ENCODE results near the gene BRCA1.

Gene BRCA1

GRCh38 chr17:43018932-43019331 lies 106.2 kb downstream of the BRCA1 start:
- DNase-seq (ENCODE audit: low read depth, low spot score) = no peak
- TF ChIP-seq EZH2 (IDR thresholded peaks at IDR 0.05) = no peak
- no peak for TF ChIP-seq POLR2AphosphoS5 (IDR thresholded peaks at IDR 0.05; ENCODE audit: borderline replicate concordance, low read depth, low read length)
- Histone ChIP-seq H3K9me3 (ENCODE audit: low read depth, low read length) (no peaks in the 10 kb centered on the region), H3K9ac (ENCODE audit: insufficient read length) (no peak overlapping the region), H3K4me3 (no peak overlapping the region), H3K36me3 (ENCODE audit: insufficient read depth, low read length) (no peaks in the 10 kb centered on the region), H3K27ac (0 out of 2 replicates have a peak overlapping the region, but pooled peaks have one; percentile 42)

- no peak overlapping the region for H3K9ac ChIP-seq (ENCODE audit: insufficient read length)
- no peak for TF ChIP-seq POLR2AphosphoS5 (IDR thresholded peaks at IDR 0.05; ENCODE audit: borderline replicate concordance, low read depth, low read length)
- no peak for TF ChIP-seq EZH2 (IDR thresholded peaks at IDR 0.05)
- TF ChIP-seq FOXP2 (optimal IDR thresholded peaks at IDR 0.05; ENCODE audit: control extremely low read depth, extremely low read length, insufficient read depth) = no peak
- no peak overlapping the region for H3K27ac ChIP-seq
- no peak overlapping the region for H3K4me3 ChIP-seq
- no peak for DNase-seq (ENCODE audit: low read depth, low spot score)
- H3K36me3 ChIP-seq (ENCODE audit: insufficient read depth, low read length) = no peaks in the 10 kb centered on the region
- H3K9me3 ChIP-seq (ENCODE audit: low read depth, low read length) = no peaks in the 10 kb centered on the region
Observed at GRCh38 chr17:43018008-43018853, 106.9 kb downstream of the BRCA1 start.

- no peak for DNase-seq (ENCODE audit: low read depth, low spot score)
- no peak overlapping the region for H3K27ac ChIP-seq
- H3K4me3 ChIP-seq = no peak overlapping the region
- no peak for TF ChIP-seq POLR2AphosphoS5 (IDR thresholded peaks at IDR 0.05; ENCODE audit: borderline replicate concordance, low read depth, low read length)
- TF ChIP-seq FOXP2 (optimal IDR thresholded peaks at IDR 0.05; ENCODE audit: control extremely low read depth, extremely low read length, insufficient read depth) = no peak
- TF ChIP-seq EZH2 (IDR thresholded peaks at IDR 0.05) = no peak
- H3K9ac ChIP-seq (ENCODE audit: insufficient read length) = no peak overlapping the region
- H3K36me3 ChIP-seq (ENCODE audit: insufficient read depth, low read length) = no peaks in the 10 kb centered on the region
- H3K9me3 ChIP-seq (ENCODE audit: low read depth, low read length) = no peaks in the 10 kb centered on the region
Observed at GRCh38 chr17:43016216-43016615, 108.9 kb downstream of the BRCA1 start.

- Histone ChIP-seq H3K9ac (ENCODE audit: insufficient read length) (no peak overlapping the region), H3K4me3 (no peak overlapping the region), H3K9me3 (ENCODE audit: low read depth, low read length) (no peaks in the 10 kb centered on the region), H3K36me3 (ENCODE audit: insufficient read depth, low read length) (no peaks in the 10 kb centered on the region), H3K27ac (no peak overlapping the region)
- TF ChIP-seq POLR2AphosphoS5 (IDR thresholded peaks at IDR 0.05; ENCODE audit: borderline replicate concordance, low read depth, low read length) = no peak
- TF ChIP-seq EZH2 (IDR thresholded peaks at IDR 0.05) = no peak
- no peak for TF ChIP-seq FOXP2 (optimal IDR thresholded peaks at IDR 0.05; ENCODE audit: control extremely low read depth, extremely low read length, insufficient read depth)
- DNase-seq (ENCODE audit: low read depth, low spot score) = no peak
Observed at GRCh38 chr17:43015579-43015978, 109.6 kb downstream of the BRCA1 start.

- Histone ChIP-seq H3K9me3 (ENCODE audit: low read depth, low read length) (no peaks in the 10 kb centered on the region), H3K4me3 (no peak overlapping the region), H3K9ac (ENCODE audit: insufficient read length) (no peak overlapping the region), H3K27ac (no peak overlapping the region), H3K36me3 (ENCODE audit: insufficient read depth, low read length) (no peaks in the 10 kb centered on the region)
- TF ChIP-seq FOXP2 (optimal IDR thresholded peaks at IDR 0.05; ENCODE audit: control extremely low read depth, extremely low read length, insufficient read depth) (no peak), EZH2 (IDR thresholded peaks at IDR 0.05) (no peak), POLR2AphosphoS5 (IDR thresholded peaks at IDR 0.05; ENCODE audit: borderline replicate concordance, low read depth, low read length) (no peak)
- DNase-seq (ENCODE audit: low read depth, low spot score) = no peak
Observed at GRCh38 chr17:43014649-43015542, 110.3 kb downstream of the BRCA1 start.

- no peak overlapping the region for H3K27ac ChIP-seq
- no peak for DNase-seq (ENCODE audit: low read depth, low spot score)
- TF ChIP-seq FOXP2 (optimal IDR thresholded peaks at IDR 0.05; ENCODE audit: control extremely low read depth, extremely low read length, insufficient read depth) (no peak), POLR2AphosphoS5 (IDR thresholded peaks at IDR 0.05; ENCODE audit: borderline replicate concordance, low read depth, low read length) (no peak), EZH2 (IDR thresholded peaks at IDR 0.05) (no peak)
- H3K9ac ChIP-seq (ENCODE audit: insufficient read length) = no peak overlapping the region
- no peaks in the 10 kb centered on the region for H3K9me3 ChIP-seq (ENCODE audit: low read depth, low read length)
- H3K4me3 ChIP-seq = no peak overlapping the region
- H3K36me3 ChIP-seq (ENCODE audit: insufficient read depth, low read length) = no peaks in the 10 kb centered on the region
Observed at GRCh38 chr17:43014020-43014648, 111.0 kb downstream of the BRCA1 start.

- no peaks in the 10 kb centered on the region for H3K9me3 ChIP-seq (ENCODE audit: low read depth, low read length)
- no peak for DNase-seq (ENCODE audit: low read depth, low spot score)
- H3K9ac ChIP-seq (ENCODE audit: insufficient read length) = no peak overlapping the region
- no peak overlapping the region for H3K4me3 ChIP-seq
- no peaks in the 10 kb centered on the region for H3K36me3 ChIP-seq (ENCODE audit: insufficient read depth, low read length)
- no peak overlapping the region for H3K27ac ChIP-seq
- TF ChIP-seq FOXP2 (optimal IDR thresholded peaks at IDR 0.05; ENCODE audit: control extremely low read depth, extremely low read length, insufficient read depth) (no peak), POLR2AphosphoS5 (IDR thresholded peaks at IDR 0.05; ENCODE audit: borderline replicate concordance, low read depth, low read length) (no peak), EZH2 (IDR thresholded peaks at IDR 0.05) (no peak)
Observed at GRCh38 chr17:43013296-43013695, 111.9 kb downstream of the BRCA1 start.
